ENCODE data around the gene VTCN1.

DNA sequence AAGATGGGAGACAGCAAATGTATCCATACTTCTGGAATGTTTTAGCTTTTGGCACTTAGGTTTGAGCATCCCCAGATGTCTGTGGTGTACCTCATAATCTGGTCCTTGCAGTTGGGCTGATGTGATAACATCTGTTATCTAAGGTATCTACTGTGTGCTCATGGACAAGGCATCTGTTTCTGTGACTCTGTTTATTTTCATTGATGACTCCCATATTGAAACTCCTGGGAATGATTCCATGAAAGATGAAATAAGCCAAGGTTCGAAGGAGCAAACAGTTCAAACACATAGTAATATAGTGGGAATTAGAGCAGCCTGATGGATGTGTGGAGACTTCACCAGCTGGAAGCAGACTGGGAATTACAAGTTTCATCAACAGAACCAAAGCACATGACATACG is 68.5 kb downstream of the VTCN1 start:
- TF ChIP-seq SIRT6 (IDR thresholded peaks at IDR 0.05; ENCODE audit: low read length) (no peak), KDM4A (IDR thresholded peaks at IDR 0.05; ENCODE audit: low read depth, low read length, severe bottlenecking) (no peak), TCF12 (IDR thresholded peaks at IDR 0.05; ENCODE audit: low read depth, low read length) (no peak), SIN3A (conservative IDR thresholded peaks at IDR 0.05 in 1 of 2, IDR thresholded peaks at IDR 0.05 in 1 of 2; ENCODE audit: low read depth in 1 of 2, low read length in 2 of 2) (no peak), MAFK (IDR thresholded peaks at IDR 0.05; ENCODE audit: low read depth, low read length) (no peak), POLR2A (IDR thresholded peaks at IDR 0.05; ENCODE audit: control extremely low read depth in 1 of 2, low read depth in 2 of 2, low read length in 2 of 2) (no peak), EGR1 (IDR thresholded peaks at IDR 0.05; ENCODE audit: borderline replicate concordance, low read depth, low read length) (no peak)
- TF ChIP-seq, protein P1, sequence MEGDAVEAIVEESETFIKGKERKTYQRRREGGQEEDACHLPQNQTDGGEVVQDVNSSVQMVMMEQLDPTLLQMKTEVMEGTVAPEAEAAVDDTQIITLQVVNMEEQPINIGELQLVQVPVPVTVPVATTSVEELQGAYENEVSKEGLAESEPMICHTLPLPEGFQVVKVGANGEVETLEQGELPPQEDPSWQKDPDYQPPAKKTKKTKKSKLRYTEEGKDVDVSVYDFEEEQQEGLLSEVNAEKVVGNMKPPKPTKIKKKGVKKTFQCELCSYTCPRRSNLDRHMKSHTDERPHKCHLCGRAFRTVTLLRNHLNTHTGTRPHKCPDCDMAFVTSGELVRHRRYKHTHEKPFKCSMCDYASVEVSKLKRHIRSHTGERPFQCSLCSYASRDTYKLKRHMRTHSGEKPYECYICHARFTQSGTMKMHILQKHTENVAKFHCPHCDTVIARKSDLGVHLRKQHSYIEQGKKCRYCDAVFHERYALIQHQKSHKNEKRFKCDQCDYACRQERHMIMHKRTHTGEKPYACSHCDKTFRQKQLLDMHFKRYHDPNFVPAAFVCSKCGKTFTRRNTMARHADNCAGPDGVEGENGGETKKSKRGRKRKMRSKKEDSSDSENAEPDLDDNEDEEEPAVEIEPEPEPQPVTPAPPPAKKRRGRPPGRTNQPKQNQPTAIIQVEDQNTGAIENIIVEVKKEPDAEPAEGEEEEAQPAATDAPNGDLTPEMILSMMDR (IDR thresholded peaks at IDR 0.05; ENCODE audit: control extremely low read depth in 1 of 3, insufficient read depth in 1 of 3, low read depth in 1 of 3, low read length in 3 of 3): no peak

Data from H1 (cell line).